Mesodermal cell (in vitro differentiated cells): Measurements from ENCODE around the gene BAG1.

Experiments
- H3K27ac ChIP-seq: 2 replicates; pipeline ENCODE4 v1.7.0; 2013; ENCODE audit warnings: mild to moderate bottlenecking, low read depth, low read length, moderate library complexity; ENCODE audit not compliant: severe bottlenecking
- H3K36me3 ChIP-seq: 2 replicates; pipeline ENCODE4 v1.7.1; 2013; ENCODE audit warnings: mild to moderate bottlenecking, low read length, moderate library complexity; ENCODE audit not compliant: control insufficient read depth, insufficient read depth
- H3K4me1 ChIP-seq: one replicate; pipeline ENCODE4 v1.7.1; 2013; ENCODE audit warnings: mild to moderate bottlenecking, low read length; ENCODE audit not compliant: insufficient read depth, control insufficient read depth, poor library complexity, severe bottlenecking
- H3K4me3 ChIP-seq: 2 replicates; pipeline ENCODE4 v1.7.0; 2013; ENCODE audit warnings: low read length, control low read depth, mild to moderate bottlenecking; ENCODE audit not compliant: insufficient read depth, poor library complexity, severe bottlenecking; ENCODE audit errors: extremely low read depth
- H3K9me3 ChIP-seq: 2 replicates; pipeline ENCODE4 v1.7.1; 2013; ENCODE audit warnings: mild to moderate bottlenecking, low read length, moderate library complexity; ENCODE audit not compliant: control insufficient read depth
- WGBS, 2 experiments: methylation state at CpG; one replicate each; pipeline ENCODE4 v1.1.5; 2013; ENCODE audit warnings: missing lambda C conversion rate in 2 of 2; ENCODE audit not compliant: insufficient coverage in 2 of 2; 5-methylcytosine and 5-hydroxymethylcytosine counted together

BAG1 gene

DNA sequence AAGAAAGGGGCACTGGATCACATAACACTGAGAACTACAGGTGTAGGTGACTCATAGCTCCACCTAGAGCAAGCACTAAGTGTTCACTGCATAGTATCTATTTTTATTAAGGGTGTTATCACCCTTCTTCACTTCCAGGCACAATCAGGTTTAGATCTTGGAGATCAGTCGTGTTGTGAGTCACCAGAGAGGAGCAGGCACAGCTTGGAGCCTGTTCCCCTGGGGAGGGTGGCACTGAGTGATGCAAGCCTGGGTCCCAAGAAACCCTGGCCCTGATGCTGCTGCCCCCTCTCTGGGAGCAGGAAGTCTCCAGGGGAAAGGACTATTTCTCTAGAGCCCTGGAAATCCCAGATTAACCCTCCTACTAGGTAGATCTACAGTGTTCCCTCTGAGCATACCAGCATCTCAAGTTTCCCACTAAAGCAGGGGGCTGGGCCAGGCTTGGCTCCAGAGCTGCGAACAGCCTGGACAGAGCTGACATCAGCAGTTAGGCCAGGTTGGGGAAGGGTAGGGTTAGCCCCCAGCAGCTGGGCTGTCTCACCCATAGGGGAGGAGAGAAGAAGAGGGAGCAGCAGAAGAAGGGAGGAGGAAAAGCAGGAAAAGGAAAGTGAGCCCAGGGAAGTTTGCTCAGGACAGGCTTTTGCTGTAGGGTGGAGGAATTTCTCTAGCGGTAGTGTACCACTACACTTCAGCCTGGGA, 52.7 kb downstream of the BAG1 start:
- no peaks in the 10 kb centered on the region for H3K9me3 ChIP-seq
- no peak overlapping the region for H3K4me3 ChIP-seq
- H3K4me1 ChIP-seq, result peaks cover 7% of the 10 kb centered on the region
- WGBS, 2 experiments, result 0 to 70% methylated on average over 1 to 2 of the region's 3 CpGs
- no peaks in the 10 kb centered on the region for H3K36me3 ChIP-seq
- H3K27ac ChIP-seq, result peak overlapping the region; percentile 64

DNA sequence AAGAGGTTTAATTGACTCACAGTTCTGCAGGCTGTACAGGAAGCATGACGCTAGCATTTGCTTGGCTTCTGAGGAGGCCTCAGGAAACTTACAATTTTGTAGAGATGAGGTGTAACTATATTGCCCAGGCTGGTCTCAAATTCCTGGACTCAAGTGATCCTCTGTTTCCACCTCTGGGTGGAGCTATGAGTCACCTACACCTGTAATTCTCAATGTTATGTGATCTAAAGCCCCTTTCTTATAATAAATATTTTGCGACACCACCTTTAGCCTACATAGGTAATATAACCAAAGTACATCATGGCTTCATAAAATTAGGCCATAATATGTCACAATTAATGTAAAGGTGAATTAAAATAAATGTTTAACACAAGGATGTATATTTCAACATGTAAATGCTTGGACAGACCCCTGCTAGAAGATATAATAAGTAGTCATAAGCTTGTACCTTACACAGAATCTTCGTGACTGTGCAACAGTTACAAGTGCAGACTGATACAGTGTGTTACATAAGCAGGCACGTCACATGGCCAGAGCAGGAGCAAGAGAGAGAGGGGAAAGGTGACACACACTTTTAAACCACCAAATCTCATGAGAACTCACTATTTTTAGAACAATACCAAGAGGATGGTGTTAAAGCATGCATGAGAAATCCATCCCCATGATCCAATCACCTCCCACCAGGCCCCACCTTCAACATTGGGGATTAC, 54.3 kb downstream of the BAG1 start:
- Histone ChIP-seq H3K4me1 (peaks cover 7% of the 10 kb centered on the region), H3K27ac (no peak overlapping the region), H3K9me3 (no peaks in the 10 kb centered on the region), H3K4me3 (no peak overlapping the region), H3K36me3 (no peaks in the 10 kb centered on the region)
- 77% methylated on average over 2 of the region's 4 CpGs; no CpG with 5 or more reads in 1 of the 2 experiments for WGBS, 2 experiments

DNA sequence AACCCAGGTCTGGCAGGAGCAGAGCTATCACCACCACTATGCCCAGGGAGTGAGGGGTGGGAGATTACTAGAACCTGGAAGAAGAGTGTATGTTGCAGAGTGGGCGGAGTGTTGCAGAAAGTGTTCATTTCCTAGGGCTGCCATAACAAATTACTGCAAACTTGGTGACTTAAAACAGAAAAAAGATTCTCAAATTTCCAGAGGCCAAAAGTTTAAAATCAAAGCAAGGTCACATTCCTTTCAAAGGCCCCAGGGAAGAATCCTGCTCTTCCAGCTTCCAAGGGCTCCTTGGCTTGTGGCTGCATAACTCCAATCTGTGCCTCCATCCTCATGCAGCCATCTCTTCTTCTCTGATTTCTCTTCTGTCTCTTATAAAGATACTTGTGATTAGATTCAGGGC, 55.1 kb downstream of the BAG1 start:
- WGBS, 2 experiments, result 100% methylated on average over 1 of the region's 1 CpG; no CpG with 5 or more reads in 1 of the 2 experiments
- H3K4me1 ChIP-seq, result peaks cover 7% of the 10 kb centered on the region
- H3K9me3 ChIP-seq, result no peaks in the 10 kb centered on the region
- H3K4me3 ChIP-seq, result no peak overlapping the region
- H3K27ac ChIP-seq, result no peak overlapping the region
- no peaks in the 10 kb centered on the region for H3K36me3 ChIP-seq

DNA sequence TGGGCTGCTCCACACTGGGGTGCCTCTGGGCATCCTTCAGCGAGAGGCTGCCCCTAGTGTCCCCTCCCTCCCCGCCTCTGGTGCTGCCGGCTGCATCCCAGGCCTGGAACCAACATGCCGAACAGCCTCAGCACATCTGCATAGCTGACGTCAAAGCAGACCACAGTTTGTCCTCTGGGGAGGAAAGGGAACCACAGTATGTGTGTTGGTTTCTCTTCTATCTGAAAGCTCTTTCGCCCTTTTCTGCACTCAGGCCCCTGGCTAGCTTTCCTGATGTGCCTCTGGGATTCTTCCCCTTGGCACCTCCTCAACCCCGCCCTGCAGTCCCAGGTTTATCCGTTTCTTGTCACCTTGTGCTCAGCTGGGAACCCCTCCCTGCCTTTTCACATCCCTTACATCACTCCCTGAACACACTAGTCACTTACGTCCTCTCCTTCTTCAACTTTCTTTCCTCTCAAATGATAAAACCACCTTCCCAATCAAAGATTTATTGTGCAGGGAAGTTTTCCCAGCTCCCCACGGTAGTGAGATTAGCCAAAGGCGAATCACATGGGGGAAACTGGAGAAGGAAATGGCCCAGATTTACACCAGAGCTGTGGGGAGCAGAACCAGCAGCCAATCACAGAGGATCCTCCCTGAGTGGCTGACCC, 61.8 kb downstream of the BAG1 start:
- Histone ChIP-seq H3K4me3 (no peak overlapping the region), H3K9me3 (no peaks in the 10 kb centered on the region), H3K36me3 (no peaks in the 10 kb centered on the region), H3K27ac (no peak overlapping the region), H3K4me1 (no peaks in the 10 kb centered on the region)
- WGBS, 2 experiments, result 68% methylated on average over 9 to 10 of the region's 11 CpGs
